Right atrium auricular region (tissue), 2 donors: ENCODE results near the gene TMEM129. TPM values are rescaled to one million over a fixed set of nuclear protein-coding genes. Genes with fewer than 3 reads are reported as not detected.

Source experiments
- DNase-seq: peaks from one replicate; pipeline ENCODE4 v3.0.0-alpha.2; 2019; ENCODE audit warnings: low spot score
- H3K27ac ChIP-seq, 2 donors: fragments of 200-600 bp; sonication (generic); 1 replicate in 1 of 2; 2 replicates in 1 of 2; pipeline ENCODE4 v1.5.1; 2016 to 2019
- H3K27me3 ChIP-seq, 2 donors: fragments of 200-600 bp; sonication (generic); one replicate each; pipeline versions ENCODE4 v1.5.1 to v1.6.0; 2017 to 2019
- H3K36me3 ChIP-seq: fragments of 200-600 bp; sonication (generic); one replicate; pipeline ENCODE4 v1.5.1; 2016
- H3K4me1 ChIP-seq, 2 donors: fragments of 200-600 bp; sonication (generic); one replicate each; pipeline versions ENCODE4 v1.5.1 to v1.6.0; 2017 to 2019
- H3K4me3 ChIP-seq, 2 donors: fragments of 200-600 bp; sonication (generic); 1 replicate in 1 of 2; 2 replicates in 1 of 2; pipeline ENCODE4 v1.5.1; 2017 to 2019; ENCODE audit warnings: mild to moderate bottlenecking in 1 of 2, moderate library complexity in 1 of 2
- H3K9me3 ChIP-seq, 2 donors: fragments of 200-600 bp; sonication (generic); one replicate each; pipeline ENCODE4 v1.5.1; 2019
- total RNA-seq, 2 donors: library from RNA; depleted of rRNA; stranded (reverse); fragments of >200 nt; gene quantifications; one replicate each; pipeline ENCODE4 v1.1.0, GENCODE V29; 2016
- TF ChIP-seq, protein P1 (sequence below), 2 donors: fragments of 200-600 bp; sonication (generic); IDR thresholded peaks; one replicate each; pipeline ENCODE4 v1.5.1; 2019; ENCODE audit warnings: antibody characterized with exemption in 2 of 2

TMEM129 gene
- total RNA-seq, 2 donors from 2014 or later: 59.0 to 75.4 TPM

DNA sequence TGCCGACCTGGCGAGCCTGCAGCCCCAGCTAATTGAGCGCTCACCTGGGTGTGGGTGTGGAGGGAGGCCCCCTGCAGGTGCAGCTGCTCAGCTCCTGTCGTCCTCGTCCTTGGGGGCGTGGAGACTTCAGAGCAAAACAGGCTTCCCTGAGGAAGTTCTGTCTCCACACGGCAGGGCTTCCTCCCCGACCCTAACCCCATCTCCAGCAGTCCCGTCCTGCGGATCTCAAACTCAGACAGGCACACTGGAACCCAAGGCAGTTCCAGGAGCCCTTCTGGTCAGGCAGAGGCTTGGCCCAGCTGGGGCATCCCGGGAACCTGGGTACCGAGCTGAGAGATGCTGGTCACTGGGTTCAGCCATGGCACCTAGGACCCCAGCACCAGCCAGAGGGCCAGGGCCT is 24.6 kb upstream of the TMEM129 start:
- Histone ChIP-seq H3K9me3 (no peaks in the 10 kb centered on the region), H3K27ac (no peak overlapping the region), H3K27me3 (no peaks in the 10 kb centered on the region), H3K4me1 (peaks cover 0 to 8% of the 10 kb centered on the region in 2 donors), H3K36me3 (peaks cover 5% of the 10 kb centered on the region), H3K4me3 (no peak overlapping the region)
- DNase-seq: no peak
- TF ChIP-seq, protein P1, sequence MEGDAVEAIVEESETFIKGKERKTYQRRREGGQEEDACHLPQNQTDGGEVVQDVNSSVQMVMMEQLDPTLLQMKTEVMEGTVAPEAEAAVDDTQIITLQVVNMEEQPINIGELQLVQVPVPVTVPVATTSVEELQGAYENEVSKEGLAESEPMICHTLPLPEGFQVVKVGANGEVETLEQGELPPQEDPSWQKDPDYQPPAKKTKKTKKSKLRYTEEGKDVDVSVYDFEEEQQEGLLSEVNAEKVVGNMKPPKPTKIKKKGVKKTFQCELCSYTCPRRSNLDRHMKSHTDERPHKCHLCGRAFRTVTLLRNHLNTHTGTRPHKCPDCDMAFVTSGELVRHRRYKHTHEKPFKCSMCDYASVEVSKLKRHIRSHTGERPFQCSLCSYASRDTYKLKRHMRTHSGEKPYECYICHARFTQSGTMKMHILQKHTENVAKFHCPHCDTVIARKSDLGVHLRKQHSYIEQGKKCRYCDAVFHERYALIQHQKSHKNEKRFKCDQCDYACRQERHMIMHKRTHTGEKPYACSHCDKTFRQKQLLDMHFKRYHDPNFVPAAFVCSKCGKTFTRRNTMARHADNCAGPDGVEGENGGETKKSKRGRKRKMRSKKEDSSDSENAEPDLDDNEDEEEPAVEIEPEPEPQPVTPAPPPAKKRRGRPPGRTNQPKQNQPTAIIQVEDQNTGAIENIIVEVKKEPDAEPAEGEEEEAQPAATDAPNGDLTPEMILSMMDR (IDR thresholded peaks at IDR 0.05): no peak

DNA sequence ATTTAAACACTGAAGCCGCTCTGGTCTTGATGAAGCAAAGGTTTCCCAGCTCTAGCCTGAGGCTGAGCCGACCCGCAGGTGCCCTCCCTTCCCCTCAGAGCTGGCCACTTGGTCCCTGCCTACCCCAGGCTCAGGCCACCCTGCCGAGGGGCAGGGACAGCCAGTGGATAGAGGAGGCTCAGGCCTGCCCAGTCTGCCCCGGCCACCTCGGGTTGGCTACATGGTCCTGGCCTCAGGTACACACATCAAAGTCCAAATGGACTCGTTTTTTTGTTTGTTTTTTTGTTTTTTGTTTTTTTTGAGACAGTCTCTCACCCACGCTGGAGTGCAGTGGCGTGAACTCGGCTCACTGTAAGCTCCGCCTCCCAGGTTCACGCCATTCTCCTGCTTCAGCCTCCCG is 24.0 kb upstream of the TMEM129 start:
- TF ChIP-seq, protein P1 (IDR thresholded peaks at IDR 0.05): no peak
- H3K27ac ChIP-seq: no peak overlapping the region
- DNase-seq: no peak
- no peak overlapping the region for H3K4me3 ChIP-seq
- no peaks in the 10 kb centered on the region for H3K27me3 ChIP-seq
- H3K9me3 ChIP-seq: no peaks in the 10 kb centered on the region
- peaks cover 7% of the 10 kb centered on the region for H3K36me3 ChIP-seq
- H3K4me1 ChIP-seq: peaks cover 0 to 8% of the 10 kb centered on the region in 2 donors

DNA sequence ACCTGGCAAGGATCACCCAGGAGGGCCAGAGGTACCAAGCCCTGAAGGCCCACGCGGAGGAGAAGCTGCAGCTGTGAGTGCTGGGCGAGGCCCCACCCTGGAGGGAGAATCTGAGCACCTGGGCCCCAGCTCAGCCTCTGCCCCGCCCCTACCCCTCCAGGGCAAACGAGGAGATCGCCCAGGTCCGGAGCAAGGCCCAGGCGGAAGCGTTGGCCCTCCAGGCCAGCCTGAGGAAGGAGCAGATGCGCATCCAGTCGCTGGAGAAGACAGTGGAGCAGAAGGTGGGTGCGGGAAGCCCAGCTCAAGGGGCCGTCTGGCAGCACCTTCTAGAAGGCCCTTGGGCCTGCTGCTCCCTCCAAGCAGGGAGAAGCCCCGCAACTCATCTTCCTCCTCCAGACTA is 23.4 kb upstream of the TMEM129 start:
- no peak for DNase-seq
- H3K9me3 ChIP-seq: no peaks in the 10 kb centered on the region
- H3K4me3 ChIP-seq: no peak overlapping the region
- peaks cover 0 to 8% of the 10 kb centered on the region in 2 donors for H3K4me1 ChIP-seq
- H3K27ac ChIP-seq: no peak overlapping the region
- H3K27me3 ChIP-seq: no peaks in the 10 kb centered on the region
- TF ChIP-seq, protein P1 (IDR thresholded peaks at IDR 0.05): no peak
- H3K36me3 ChIP-seq: peaks cover 7% of the 10 kb centered on the region

DNA sequence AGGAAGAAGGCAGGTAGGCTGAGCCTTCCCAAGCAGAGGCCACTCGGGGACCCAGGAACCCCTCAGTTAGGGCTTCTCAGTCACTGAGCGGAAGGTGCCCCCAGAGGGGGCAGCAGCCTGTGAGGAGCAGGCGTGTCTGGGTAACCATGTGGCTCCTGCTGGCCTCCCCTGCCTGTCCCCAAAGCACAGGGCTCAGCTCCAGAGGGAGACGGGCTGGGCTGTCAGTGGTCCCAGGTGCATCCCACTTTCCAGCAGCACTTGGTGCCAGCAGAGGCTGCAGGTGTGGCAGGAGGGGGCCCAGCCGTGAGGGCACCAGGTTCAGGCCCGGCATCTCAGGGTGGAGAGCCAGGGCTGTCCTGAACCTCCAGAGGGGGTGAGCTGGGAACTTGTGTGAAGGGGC is 22.9 kb upstream of the TMEM129 start:
- DNase-seq: no peak
- Histone ChIP-seq H3K36me3 (peaks cover 7% of the 10 kb centered on the region), H3K27me3 (no peaks in the 10 kb centered on the region), H3K4me3 (no peak overlapping the region), H3K9me3 (no peaks in the 10 kb centered on the region), H3K27ac (no peak overlapping the region), H3K4me1 (peaks cover 0 to 8% of the 10 kb centered on the region in 2 donors)
- TF ChIP-seq, protein P1 (IDR thresholded peaks at IDR 0.05): no peak

- DNase-seq: no peak
- Histone ChIP-seq H3K9me3 (peaks cover 0 to 3% of the 10 kb centered on the region in 2 donors), H3K36me3 (peaks cover 7% of the 10 kb centered on the region), H3K27me3 (no peaks in the 10 kb centered on the region), H3K27ac (no peak overlapping the region), H3K4me1 (peaks cover 0 to 5% of the 10 kb centered on the region in 2 donors), H3K4me3 (no peak overlapping the region)
- TF ChIP-seq, protein P1 (IDR thresholded peaks at IDR 0.05): no peak
Measured at GRCh38 chr4:1743551-1743950, 22.4 kb upstream of the TMEM129 start.

DNA sequence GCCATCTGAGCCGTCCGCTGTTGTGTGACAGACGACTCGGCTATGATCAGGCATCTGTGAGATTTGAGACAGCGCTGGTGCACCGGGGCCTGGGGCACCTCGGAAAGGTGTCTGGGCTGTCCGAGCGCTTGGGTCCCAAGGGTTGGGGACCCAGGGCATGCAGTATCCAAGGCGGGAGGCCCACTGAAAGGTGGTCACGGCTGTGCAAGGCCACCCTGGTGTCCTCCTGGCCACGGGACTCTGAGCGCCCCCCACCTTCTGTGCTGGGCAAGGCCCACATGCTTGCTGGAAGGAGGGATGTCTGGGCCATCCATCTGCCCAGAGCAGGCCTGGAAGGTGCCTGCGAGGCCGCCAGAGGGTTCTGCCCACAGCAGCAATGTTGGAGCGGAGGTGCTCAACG is 20.1 kb upstream of the TMEM129 start:
- peaks cover 21% of the 10 kb centered on the region for H3K36me3 ChIP-seq
- H3K27me3 ChIP-seq: no peaks in the 10 kb centered on the region
- H3K4me3 ChIP-seq: no peak overlapping the region
- peaks cover 0 to 9% of the 10 kb centered on the region in 2 donors for H3K9me3 ChIP-seq
- no peak for DNase-seq
- H3K27ac ChIP-seq: no peak overlapping the region
- TF ChIP-seq, protein P1 (IDR thresholded peaks at IDR 0.05): no peak
- H3K4me1 ChIP-seq: no peaks in the 10 kb centered on the region
